Measurements from ENCODE around the gene DTNB.

- TF ChIP-seq POLR2A (IDR thresholded peaks at IDR 0.05), result no peak
- TF ChIP-seq CTCF (IDR thresholded peaks at IDR 0.05), result no peak
These were observed 22.3 kb downstream of the DTNB start for GRCh38 chr2:25651066-25651465.
